PC-3 (cell line): Measurements from ENCODE around the gene FAM180B.

Experiments used
- CTCF ChIP-seq: fragments of 300-600 bp; sonication (generic); conservative IDR thresholded peaks from 2 replicates; pipeline ENCODE4 v1.5.1; 2017; ENCODE audit warnings: antibody characterized with exemption, low read depth, mild to moderate bottlenecking, low read length
- EZH2 ChIP-seq: fragments of 300-600 bp; sonication (generic); IDR thresholded peaks from one replicate; pipeline ENCODE4 v1.6.1; 2017; ENCODE audit warnings: antibody characterized with exemption, mild to moderate bottlenecking, low read length; ENCODE audit not compliant: unreplicated experiment

DNA sequence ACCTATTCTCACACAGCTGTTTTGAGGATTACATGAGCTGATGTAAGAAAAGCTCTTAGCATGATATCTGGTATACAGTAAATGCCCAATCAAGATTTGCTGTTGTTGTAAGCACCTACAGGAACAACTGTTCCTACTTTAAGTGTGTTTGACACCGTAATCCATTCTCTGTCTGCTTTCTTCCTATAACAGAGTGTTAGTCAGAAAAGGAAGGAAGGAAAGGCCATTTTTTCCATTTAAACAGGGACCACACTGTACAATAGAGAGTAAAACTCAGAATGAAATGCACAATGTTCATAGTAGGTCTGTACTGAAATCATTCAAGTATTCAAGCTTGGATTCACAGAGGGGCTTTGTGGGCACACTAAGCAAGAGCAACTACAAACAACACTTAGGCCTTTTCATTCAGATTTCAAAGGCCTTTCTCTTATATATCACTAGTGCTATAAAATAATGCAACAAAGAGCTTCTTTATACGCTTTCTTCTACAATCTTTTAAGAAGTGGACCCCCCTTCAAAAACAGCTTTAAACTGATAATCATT lies 34.4 kb downstream of the FAM180B start:
- TF ChIP-seq CTCF (no peak), EZH2 (no peak)
